OCI-LY7 (cell line): ENCODE results near the gene ZNF22. TPM values are rescaled to one million over a fixed set of nuclear protein-coding genes. Genes with fewer than 3 reads are reported as not detected.

Source experiments
- BruUV-seq: library from RNA; stranded (reverse); fragments of 400-500 nt; replicated peaks from 2 replicates; lab custom pipeline; 2021; lab: Mats Ljungman, UMichigan
- CTCF ChIA-PET: fragments of 300-600 bp; sonication (Branson Sonifier 250); formaldehyde crosslinking; loops from one replicate; lab custom pipeline; 2022; ENCODE audit warnings: antibody characterized with exemption; ENCODE audit not compliant: unreplicated experiment; lab: Charles Lee
- POLR2A ChIA-PET: fragments of 300-600 bp; sonication (Branson Sonifier 250); formaldehyde crosslinking; loops from one replicate; lab custom pipeline; 2022; ENCODE audit warnings: antibody characterized with exemption; lab: Charles Lee
- DNase-seq: peaks from one replicate; pipeline ENCODE4 v3.0.0-alpha.2; 2015; ENCODE audit warnings: low spot score
- H2AFZ ChIP-seq: fragments of 200-600 bp; sonication (generic), shearing (Covaris generic); 2 replicates; pipeline ENCODE4 v1.6.1; 2014; ENCODE audit warnings: mild to moderate bottlenecking, antibody characterized with exemption, low read length, moderate library complexity
- H3K27ac ChIP-seq: fragments of 200-600 bp; sonication (generic); 2 replicates; pipeline ENCODE4 v1.5.1; 2014; ENCODE audit warnings: mixed run types, low read depth, mild to moderate bottlenecking, moderate library complexity, low read length, inconsistent platforms; ENCODE audit not compliant: poor library complexity, severe bottlenecking
- H3K36me3 ChIP-seq: fragments of 200-600 bp; sonication (generic); 2 replicates; pipeline ENCODE4 v1.6.1; 2014; ENCODE audit warnings: mild to moderate bottlenecking, antibody characterized with exemption, low read length, moderate library complexity, mixed read lengths; ENCODE audit not compliant: insufficient read depth
- H3K4me1 ChIP-seq: fragments of 200-600 bp; sonication (generic); 2 replicates; pipeline ENCODE4 v1.5.1; 2014; ENCODE audit warnings: mild to moderate bottlenecking, low read length; ENCODE audit not compliant: insufficient read depth, poor library complexity, severe bottlenecking
- H3K4me2 ChIP-seq: fragments of 200-600 bp; sonication (generic); 2 replicates; pipeline ENCODE4 v1.6.1; 2014; ENCODE audit warnings: mild to moderate bottlenecking, low read length
- H3K4me3 ChIP-seq: fragments of 200-600 bp; sonication (generic); 2 replicates; pipeline ENCODE4 v1.5.1; 2014; ENCODE audit warnings: mild to moderate bottlenecking, low read depth, low read length; ENCODE audit not compliant: poor library complexity, severe bottlenecking
- H3K79me2 ChIP-seq: fragments of 200-600 bp; sonication (generic); 2 replicates; pipeline ENCODE4 v1.6.1; 2016; ENCODE audit warnings: low read depth, mild to moderate bottlenecking, low read length, moderate library complexity, mixed read lengths; ENCODE audit not compliant: insufficient read depth
- H3K9me2 ChIP-seq: fragments of 200-600 bp; sonication (generic); 2 replicates; pipeline ENCODE4 v1.6.1; 2016; ENCODE audit warnings: mild to moderate bottlenecking, low read length, mixed read lengths; ENCODE audit not compliant: insufficient read depth
- H3K9me3 ChIP-seq: fragments of 200-600 bp; sonication (generic); 2 replicates; pipeline ENCODE4 v1.6.1; 2014; ENCODE audit warnings: mild to moderate bottlenecking, mixed run types, low read length, mixed read lengths
- H4K20me1 ChIP-seq: fragments of 200-600 bp; sonication (generic); 2 replicates; pipeline ENCODE4 v1.6.1; 2014; ENCODE audit warnings: mild to moderate bottlenecking, antibody characterized with exemption, low read length, moderate library complexity, mixed read lengths; ENCODE audit not compliant: insufficient read depth
- CTCF ChIP-seq: fragments of 200-600 bp; sonication (generic); conservative IDR thresholded peaks from 2 replicates; pipeline ENCODE4 v1.5.1; 2014; ENCODE audit warnings: mild to moderate bottlenecking, antibody characterized with exemption, low read length, moderate library complexity, mixed read lengths
- EZH2phosphoT487 ChIP-seq: fragments of 200-600 bp; sonication (generic); IDR thresholded peaks from 2 replicates; pipeline ENCODE4 v1.6.1; 2018; ENCODE audit warnings: low read depth, borderline replicate concordance, mild to moderate bottlenecking, mixed run types, antibody characterized with exemption, low read length, moderate library complexity, mixed read lengths
- intact Hi-C: fragments of 100-400 bp; cut with micrococcal nuclease; formaldehyde crosslinking; loops from one replicate; pipeline ENCODE4 v1.10.0; 2022; ENCODE audit not compliant: unreplicated experiment
- total RNA-seq, 2 experiments: library from RNA; depleted of rRNA in 1 of 2; stranded (reverse); fragments of >200 nt in 1 of 2; shearing (Covaris generic) in 1 of 2; gene quantifications; 2 replicates each; pipeline ENCODE4 v1.2.3, GENCODE V29; 2014 to 2022

Gene ZNF22
- total RNA-seq, 2 experiments from 2014 or later: 33.3 to 46.6 TPM

GRCh38 chr10:44961230-44961571, 39.5 kb upstream of the ZNF22 start:
- DNase-seq: no peak
- Histone ChIP-seq H3K27ac (peak overlapping the region; percentile 13), H3K36me3 (no peaks in the 10 kb centered on the region), H3K9me2 (no peaks in the 10 kb centered on the region), H3K79me2 (no peaks in the 10 kb centered on the region), H3K4me3 (peak overlapping the region; percentile 26), H2AFZ (peak overlapping the region; percentile 66), H3K4me1 (peaks cover 63% of the 10 kb centered on the region), H3K9me3 (no peaks in the 10 kb centered on the region), H4K20me1 (no peaks in the 10 kb centered on the region), H3K4me2 (peak overlapping the region; percentile 86)
- ChIA-PET CTCF (no interaction called here), POLR2A (interaction anchor here (1.0 kb wide), 1 partner anchor 13 kb away, joined by 3 read pairs; no protein-coding TSS in a partner anchor)
- TF ChIP-seq CTCF (no peak), EZH2phosphoT487 (no peak)
- intact Hi-C loops: no loop called here
- BruUV-seq: no TSS peak

GRCh38 chr10:44961931-44962750, 38.6 kb upstream of the ZNF22 start:
- Histone ChIP-seq H3K4me1 (peaks cover 72% of the 10 kb centered on the region), H3K27ac (no peak overlapping the region), H3K9me2 (no peaks in the 10 kb centered on the region), H3K36me3 (no peaks in the 10 kb centered on the region), H3K9me3 (no peaks in the 10 kb centered on the region), H3K4me3 (no peak overlapping the region), H3K79me2 (no peaks in the 10 kb centered on the region), H4K20me1 (no peaks in the 10 kb centered on the region), H2AFZ (no peak overlapping the region), H3K4me2 (no peak overlapping the region)
- intact Hi-C loops: no loop called here
- no peak for TF ChIP-seq EZH2phosphoT487
- TF ChIP-seq CTCF: no peak
- ChIA-PET CTCF (interaction anchor here (0.5 kb wide), 1 partner anchor 390 kb away, joined by 3 read pairs; no protein-coding TSS in a partner anchor), POLR2A (interaction anchor here (0.7 kb wide), 2 partner anchors 8 to 10 kb away, joined by 3 read pairs; no protein-coding TSS in a partner anchor)
- DNase-seq: no peak
- no TSS peak for BruUV-seq
